ENCODE results near the gene NFKBIL1.

NFKBIL1 gene

DNA sequence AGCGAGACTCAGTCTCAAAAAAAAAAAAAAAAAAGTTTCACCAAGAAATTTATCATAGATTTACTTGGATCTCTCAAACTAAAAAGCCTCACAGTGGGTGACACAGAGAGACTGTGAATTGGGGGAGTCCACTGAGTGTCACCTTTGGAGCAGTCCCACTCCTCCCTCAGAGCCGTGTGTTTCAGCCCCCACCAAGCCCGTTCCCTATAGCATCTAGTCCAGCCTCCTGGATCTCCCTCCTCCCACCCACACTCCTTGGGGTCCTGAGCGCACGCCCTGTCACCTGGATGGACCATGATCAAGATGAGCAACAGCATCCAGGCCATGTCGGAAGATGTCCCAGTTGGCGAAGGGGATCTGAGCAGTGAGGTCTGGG lies 45.0 kb downstream of the NFKBIL1 start:
- TF ChIP-seq, protein P1, sequence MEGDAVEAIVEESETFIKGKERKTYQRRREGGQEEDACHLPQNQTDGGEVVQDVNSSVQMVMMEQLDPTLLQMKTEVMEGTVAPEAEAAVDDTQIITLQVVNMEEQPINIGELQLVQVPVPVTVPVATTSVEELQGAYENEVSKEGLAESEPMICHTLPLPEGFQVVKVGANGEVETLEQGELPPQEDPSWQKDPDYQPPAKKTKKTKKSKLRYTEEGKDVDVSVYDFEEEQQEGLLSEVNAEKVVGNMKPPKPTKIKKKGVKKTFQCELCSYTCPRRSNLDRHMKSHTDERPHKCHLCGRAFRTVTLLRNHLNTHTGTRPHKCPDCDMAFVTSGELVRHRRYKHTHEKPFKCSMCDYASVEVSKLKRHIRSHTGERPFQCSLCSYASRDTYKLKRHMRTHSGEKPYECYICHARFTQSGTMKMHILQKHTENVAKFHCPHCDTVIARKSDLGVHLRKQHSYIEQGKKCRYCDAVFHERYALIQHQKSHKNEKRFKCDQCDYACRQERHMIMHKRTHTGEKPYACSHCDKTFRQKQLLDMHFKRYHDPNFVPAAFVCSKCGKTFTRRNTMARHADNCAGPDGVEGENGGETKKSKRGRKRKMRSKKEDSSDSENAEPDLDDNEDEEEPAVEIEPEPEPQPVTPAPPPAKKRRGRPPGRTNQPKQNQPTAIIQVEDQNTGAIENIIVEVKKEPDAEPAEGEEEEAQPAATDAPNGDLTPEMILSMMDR (IDR thresholded peaks at IDR 0.05; ENCODE audit: low read length, missing control alignments), result no peak

DNA sequence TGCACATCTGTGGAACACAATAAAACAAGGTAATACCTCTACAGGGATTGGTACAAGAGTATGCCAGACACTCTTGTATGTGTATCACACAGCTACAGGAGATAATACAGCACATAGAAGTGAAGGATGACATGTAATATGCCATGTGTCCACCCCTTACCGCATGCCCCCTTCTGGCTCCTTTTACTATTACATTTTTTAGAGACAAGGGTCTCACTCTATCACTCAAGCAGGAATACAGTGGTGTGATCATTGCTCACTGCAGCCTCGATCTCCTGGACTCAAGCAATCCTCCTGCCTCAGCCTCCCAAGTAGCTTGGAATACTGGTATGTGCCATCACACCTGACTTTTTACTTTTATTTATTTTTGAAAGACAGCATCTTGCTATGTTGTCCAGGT lies 49.6 kb downstream of the NFKBIL1 start:
- TF ChIP-seq, protein P1 (IDR thresholded peaks at IDR 0.05; ENCODE audit: low read length, missing control alignments), result peak; percentile 46
- peak; percentile 55 for DNase-seq (ENCODE audit: low read depth)
- H3K4me3 ChIP-seq (replicated peaks; ENCODE audit: low read depth, low read length), result no peak overlapping the region

More for the DNA sequence above, 45.0 kb downstream of the NFKBIL1 start:
- no peak for DNase-seq (ENCODE audit: low read depth)
- no peak overlapping the region for H3K4me3 ChIP-seq (replicated peaks; ENCODE audit: low read depth, low read length)

DNA sequence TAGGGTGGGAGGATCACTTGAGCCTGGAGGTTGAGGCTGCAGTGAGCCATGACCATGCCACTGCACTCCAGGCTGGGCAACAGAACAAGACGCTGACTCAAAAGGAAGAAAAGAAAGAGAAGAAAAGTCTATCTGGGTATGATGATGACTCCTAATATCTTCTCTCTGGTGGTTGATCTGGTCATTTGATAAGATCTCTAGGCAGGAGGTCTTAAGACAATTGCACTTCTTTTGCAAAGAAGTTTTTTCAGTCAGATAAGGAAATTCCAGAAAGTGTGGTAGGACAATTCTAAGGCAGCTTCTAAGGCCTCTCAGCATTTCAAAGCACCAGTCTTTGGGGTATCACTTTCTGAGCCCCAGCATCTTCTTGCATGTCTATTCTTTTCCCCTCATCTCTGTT lies 59.9 kb downstream of the NFKBIL1 start:
- TF ChIP-seq, protein P1 (IDR thresholded peaks at IDR 0.05; ENCODE audit: low read length, missing control alignments), result no peak
- no peak for DNase-seq (ENCODE audit: low read depth)
- H3K4me3 ChIP-seq (replicated peaks; ENCODE audit: low read depth, low read length), result no peak overlapping the region
